GM19043 (cell line): ENCODE results near the gene SEPTIN11.

ENCODE experiments used
- ATAC-seq: cut with Tn5 transposase; IDR thresholded peaks from one replicate; pipeline ENCODE4 v1.9.1; 2021; ENCODE audit warnings: low read depth; ENCODE audit not compliant: unreplicated experiment

SEPTIN11 gene

GRCh38 chr4:76949276-76950051, at the start of gene SEPTIN11:
Gene SEPTIN11, plus strand, starts transcription at chr4:76949752. Its CDS starts 152 bp downstream, at chr4:76949904.
- peak; percentile 54 for ATAC-seq

- no peak for ATAC-seq
These were observed 47.2 kb upstream of the SEPTIN11 start for GRCh38 chr4:76902233-76902890.

GRCh38 chr4:76904646-76905190, 44.8 kb upstream of the SEPTIN11 start:
- no peak for ATAC-seq

- no peak for ATAC-seq
These were observed 44.0 kb upstream of the SEPTIN11 start for GRCh38 chr4:76905521-76905920.

- no peak for ATAC-seq
These were observed 39.8 kb upstream of the SEPTIN11 start for GRCh38 chr4:76909711-76910110.

GRCh38 chr4:76920715-76921114, 28.8 kb upstream of the SEPTIN11 start:
- ATAC-seq: no peak

DNA sequence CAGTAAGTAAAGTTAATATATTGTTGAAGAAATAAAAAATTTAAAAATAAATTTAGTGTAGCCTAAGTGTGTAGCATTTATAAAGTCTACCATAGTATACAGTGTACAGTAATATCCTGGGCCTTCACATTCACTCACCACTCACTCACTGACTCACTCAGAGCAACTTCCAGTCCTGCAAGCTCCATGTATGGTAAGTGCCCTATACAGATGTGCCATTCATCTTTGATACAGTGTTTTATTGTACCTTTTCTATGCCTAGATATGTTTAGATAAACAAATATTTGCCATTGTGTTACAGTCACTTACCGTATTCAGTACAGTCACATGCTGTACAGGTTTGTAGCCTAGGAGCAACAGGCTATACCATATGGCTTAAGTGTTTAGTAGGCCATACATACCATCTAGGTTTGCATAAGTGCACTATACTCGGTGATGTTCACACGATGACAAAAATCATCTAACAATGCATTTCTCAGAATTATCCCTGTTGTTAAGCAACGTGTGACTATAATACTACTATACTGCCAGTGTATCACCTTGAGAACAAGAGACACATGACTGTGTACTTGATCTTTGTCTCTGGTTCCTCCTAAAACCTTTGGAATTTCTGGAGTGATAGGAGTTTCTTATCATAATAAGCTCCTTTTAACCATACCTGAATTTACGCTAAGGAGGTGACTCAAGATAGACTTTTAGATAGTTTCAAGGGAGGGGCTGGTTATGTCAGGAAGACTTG, 25.8 kb upstream of the SEPTIN11 start:
- ATAC-seq: no peak

- no peak for ATAC-seq
These were observed 22.7 kb upstream of the SEPTIN11 start for GRCh38 chr4:76926841-76927240.

- no peak for ATAC-seq
These were observed 18.9 kb upstream of the SEPTIN11 start for GRCh38 chr4:76930685-76931084.

GRCh38 chr4:76931087-76931486, 18.5 kb upstream of the SEPTIN11 start:
- no peak for ATAC-seq

DNA sequence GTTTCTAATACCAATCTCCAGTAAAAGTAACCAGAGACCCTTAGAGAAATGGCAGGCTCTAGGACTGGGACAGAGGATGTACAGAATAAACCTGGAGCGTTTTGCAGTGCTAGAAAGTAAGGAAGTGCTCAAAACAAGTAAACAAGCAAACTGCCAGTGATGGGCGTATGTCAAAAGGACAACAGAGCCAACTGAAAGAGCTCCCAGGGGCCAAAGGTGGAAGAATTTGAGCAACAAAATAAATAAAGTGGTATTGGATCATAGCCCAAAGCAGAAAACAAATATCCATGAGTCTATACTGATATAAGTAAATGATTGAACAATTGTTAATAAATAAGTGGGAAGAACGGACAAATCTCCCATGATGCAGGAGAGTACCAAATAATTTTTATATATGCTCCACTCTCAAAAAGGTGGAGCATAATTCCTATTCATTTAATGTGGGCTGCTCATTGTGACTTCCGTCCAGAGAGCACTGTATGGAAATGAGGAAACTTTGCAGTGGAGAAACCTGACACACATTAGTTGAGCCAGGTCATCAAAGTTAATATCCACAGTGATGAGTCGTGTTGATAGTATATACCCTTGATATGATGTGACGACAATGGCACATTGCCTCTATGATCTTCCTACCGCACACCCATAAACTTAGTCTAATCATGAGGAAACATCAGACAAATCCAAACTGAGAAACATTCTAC, 17.8 kb upstream of the SEPTIN11 start:
- ATAC-seq: no peak

- ATAC-seq: no peak
These were observed 10.4 kb upstream of the SEPTIN11 start for GRCh38 chr4:76939184-76939583.

DNA sequence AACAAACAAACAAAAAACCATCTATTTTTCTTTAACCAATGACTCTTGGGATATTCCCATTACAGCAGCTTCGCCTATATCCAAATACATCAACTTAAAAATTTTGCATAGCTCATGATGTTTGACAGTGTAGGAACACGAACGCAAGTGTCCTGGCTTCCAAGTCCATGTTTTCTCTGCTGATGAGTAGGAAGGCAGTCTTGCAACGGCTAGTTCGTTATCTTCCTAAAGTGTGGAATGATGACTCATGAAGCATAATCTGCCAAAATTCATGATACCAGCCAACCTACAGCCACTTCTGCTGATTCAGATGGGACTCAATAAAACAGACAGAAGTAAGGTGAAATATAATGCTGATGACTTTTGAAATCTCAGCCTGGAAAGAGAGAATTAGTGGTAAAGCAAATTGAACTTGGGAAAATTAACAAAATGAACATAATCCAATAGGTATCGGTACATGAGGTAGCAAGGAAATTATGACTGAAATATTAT, 6.4 kb upstream of the SEPTIN11 start:
- no peak for ATAC-seq

GRCh38 chr4:76943790-76944189, 5.8 kb upstream of the SEPTIN11 start:
- no peak for ATAC-seq

DNA sequence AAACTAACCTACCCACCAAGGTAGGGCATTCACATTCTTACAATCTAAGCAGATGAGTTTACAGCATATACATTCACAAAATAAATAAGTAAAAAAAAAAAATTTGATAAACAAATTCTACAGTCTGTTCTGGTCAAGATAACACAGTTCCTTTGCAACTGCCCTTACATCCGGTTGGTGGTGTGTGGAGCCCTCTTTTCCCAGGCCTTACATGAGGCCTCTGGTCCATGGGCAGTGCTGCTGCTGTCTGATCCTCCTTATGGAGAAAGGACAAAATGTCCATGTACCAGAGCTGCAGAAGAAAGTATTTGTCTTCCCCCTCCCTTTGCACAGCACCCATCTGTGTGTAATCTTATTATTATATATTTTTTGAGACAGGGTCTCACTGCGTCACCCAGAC, 2.2 kb upstream of the SEPTIN11 start:
- no peak for ATAC-seq

- ATAC-seq: peak; percentile 45
These were observed 893 bp upstream of the SEPTIN11 start for GRCh38 chr4:76948443-76949275.

DNA sequence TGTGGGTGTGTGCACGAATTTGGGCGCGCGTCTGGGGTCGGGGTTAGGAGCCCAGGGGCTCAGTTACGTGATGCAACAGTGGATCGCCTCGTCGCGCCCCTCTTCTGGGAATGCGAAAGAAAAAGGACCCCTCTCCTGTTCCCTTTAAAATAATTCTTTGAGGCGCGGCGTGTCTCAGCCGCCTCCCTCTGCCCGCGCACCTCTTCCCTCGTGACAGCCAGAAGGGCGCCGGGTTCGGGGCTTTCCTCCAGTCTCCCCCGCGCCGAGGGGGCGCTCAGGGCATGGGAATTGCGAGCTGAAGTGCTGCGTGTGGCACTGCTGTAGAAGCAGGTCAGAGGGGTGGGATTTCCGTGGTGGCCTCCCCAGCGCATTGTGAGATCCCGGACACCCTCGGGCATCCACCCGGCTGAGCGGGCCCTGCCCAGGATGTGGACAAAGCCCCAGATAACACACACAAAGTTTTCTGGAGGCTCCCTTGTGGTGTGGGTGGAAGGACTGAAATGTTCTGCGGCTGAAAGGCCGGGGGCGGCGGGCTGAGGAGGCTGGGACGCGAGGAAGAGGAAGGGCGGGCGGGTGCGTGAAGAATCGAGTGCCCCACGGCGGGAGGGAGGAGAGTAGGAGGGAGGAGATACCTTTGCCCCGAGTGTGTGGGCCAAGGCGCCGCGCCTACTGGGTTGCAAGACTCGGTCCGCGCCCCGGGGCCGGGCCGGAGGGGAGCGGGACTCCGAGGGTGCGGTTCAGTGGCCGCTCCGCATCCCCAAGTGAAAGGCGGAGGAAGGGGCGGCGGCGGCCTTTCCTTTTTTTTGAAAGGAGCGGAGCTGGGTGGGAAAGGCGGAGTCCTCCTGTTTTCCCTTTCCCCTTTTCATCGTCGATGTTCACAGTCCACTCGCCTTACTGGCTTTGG, 752 bp downstream of the SEPTIN11 start:
- peak; percentile 20 for ATAC-seq

GRCh38 chr4:76950956-76951671, 1.6 kb downstream of the SEPTIN11 start:
- ATAC-seq: no peak
